OCI-LY1 (cell line): Measurements from ENCODE around the gene PLXNA3.

Source experiments
- H2AFZ ChIP-seq: fragments of 200-600 bp; sonication (generic), shearing (Covaris generic); 2 replicates; pipeline ENCODE4 v1.6.0; 2014; ENCODE audit warnings: antibody characterized with exemption, mild to moderate bottlenecking, low read length
- H3F3A ChIP-seq: fragments of 200-600 bp; sonication (generic), shearing (Covaris generic); 2 replicates; pipeline ENCODE4 v1.6.0; 2014; ENCODE audit warnings: mild to moderate bottlenecking, antibody characterized with exemption, low read length, moderate library complexity; ENCODE audit not compliant: insufficient read depth
- H3K27ac ChIP-seq: fragments of 200-600 bp; sonication (generic); 2 replicates; pipeline ENCODE4 v1.5.1; 2014; ENCODE audit warnings: low read length, mixed run types, mild to moderate bottlenecking, low read depth; ENCODE audit not compliant: poor library complexity, severe bottlenecking
- H3K27me3 ChIP-seq: fragments of 200-600 bp; sonication (generic); 2 replicates; pipeline ENCODE4 v1.6.0; 2014; ENCODE audit warnings: antibody characterized with exemption, mild to moderate bottlenecking, low read length, moderate library complexity; ENCODE audit not compliant: insufficient read depth
- H3K36me3 ChIP-seq: fragments of 200-600 bp; sonication (generic); 2 replicates; pipeline ENCODE4 v1.6.1; 2014; ENCODE audit warnings: mild to moderate bottlenecking, antibody characterized with exemption, low read length, moderate library complexity, mixed read lengths; ENCODE audit not compliant: insufficient read depth
- H3K4me1 ChIP-seq: fragments of 200-600 bp; sonication (generic); 2 replicates; pipeline ENCODE4 v1.5.1; 2014; ENCODE audit warnings: mild to moderate bottlenecking, low read length, moderate library complexity; ENCODE audit not compliant: insufficient read depth, severe bottlenecking
- H3K4me2 ChIP-seq: fragments of 200-600 bp; sonication (generic), shearing (Covaris generic); 2 replicates; pipeline ENCODE4 v1.6.1; 2014; ENCODE audit warnings: low read length
- H3K4me3 ChIP-seq: fragments of 200-600 bp; sonication (generic); 2 replicates; pipeline ENCODE4 v1.5.1; 2014; ENCODE audit warnings: low read length, low read depth, mild to moderate bottlenecking, mixed read lengths; ENCODE audit not compliant: poor library complexity, severe bottlenecking
- H3K79me2 ChIP-seq: fragments of 200-600 bp; shearing (Covaris generic); 2 replicates; pipeline ENCODE4 v1.6.1; 2016; ENCODE audit warnings: mixed run types, low read length, mixed read lengths; ENCODE audit not compliant: insufficient read depth
- H3K9ac ChIP-seq: fragments of 200-600 bp; sonication (generic), shearing (Covaris generic); 2 replicates; pipeline ENCODE4 v1.6.1; 2014; ENCODE audit warnings: mild to moderate bottlenecking, low read length, mixed read lengths
- H3K9me2 ChIP-seq: fragments of 200-600 bp; sonication (generic), shearing (Covaris generic); 2 replicates; pipeline ENCODE4 v1.6.1; 2014; ENCODE audit warnings: low read depth, mild to moderate bottlenecking, low read length, mixed read lengths
- H3K9me3 ChIP-seq: fragments of 200-600 bp; shearing (Covaris generic); 2 replicates; pipeline ENCODE4 v1.6.1; 2014; ENCODE audit warnings: low read length, mixed read lengths
- H4K20me1 ChIP-seq: fragments of 200-600 bp; sonication (generic), shearing (Covaris generic); 2 replicates; pipeline ENCODE4 v1.6.0; 2016; ENCODE audit warnings: mild to moderate bottlenecking, low read length; ENCODE audit not compliant: insufficient read depth
- CTCF ChIP-seq: fragments of 200-600 bp; sonication (generic), shearing (Covaris generic); IDR thresholded peaks from 2 replicates; pipeline ENCODE4 v1.5.1; 2017; ENCODE audit warnings: mild to moderate bottlenecking, antibody characterized with exemption, low read length, moderate library complexity, mixed read lengths
- EZH2 ChIP-seq: fragments of 200-600 bp; sonication (generic), shearing (Covaris generic); IDR thresholded peaks from 2 replicates; pipeline ENCODE4 v1.8.0; 2017; ENCODE audit warnings: borderline replicate concordance, mixed run types, mild to moderate bottlenecking, antibody characterized with exemption, low read length, moderate library complexity, mixed read lengths

The PLXNA3 gene

GRCh38 chrX:154465601-154466000, 7.5 kb downstream of the PLXNA3 start:
- Histone ChIP-seq H3K4me1 (no peaks in the 10 kb centered on the region), H3F3A (no peaks in the 10 kb centered on the region), H3K4me3 (no peak overlapping the region), H4K20me1 (no peaks in the 10 kb centered on the region), H3K4me2 (no peak overlapping the region), H2AFZ (no peak overlapping the region), H3K9me3 (no peaks in the 10 kb centered on the region), H3K9me2 (no peaks in the 10 kb centered on the region), H3K9ac (no peak overlapping the region), H3K79me2 (no peaks in the 10 kb centered on the region), H3K27me3 (no peaks in the 10 kb centered on the region), H3K36me3 (no peaks in the 10 kb centered on the region; the same call in 1 of the 2 replicates), H3K27ac (no peak overlapping the region)
- no peak for TF ChIP-seq EZH2
- TF ChIP-seq CTCF = no peak

GRCh38 chrX:154466036-154466435, 8.0 kb downstream of the PLXNA3 start:
- Histone ChIP-seq H3K4me2 (no peak overlapping the region), H3K9me3 (no peaks in the 10 kb centered on the region), H3K9ac (no peak overlapping the region), H3K27ac (no peak overlapping the region), H3K79me2 (no peaks in the 10 kb centered on the region), H4K20me1 (no peaks in the 10 kb centered on the region), H3K4me3 (no peak overlapping the region), H2AFZ (no peak overlapping the region), H3K27me3 (no peaks in the 10 kb centered on the region), H3K4me1 (no peaks in the 10 kb centered on the region), H3K36me3 (no peaks in the 10 kb centered on the region; the same call in 1 of the 2 replicates), H3F3A (no peaks in the 10 kb centered on the region), H3K9me2 (no peaks in the 10 kb centered on the region)
- TF ChIP-seq EZH2 (no peak), CTCF (no peak)

GRCh38 chrX:154466907-154467306, 8.8 kb downstream of the PLXNA3 start:
- Histone ChIP-seq H3K79me2 (no peaks in the 10 kb centered on the region), H3K9ac (no peak overlapping the region), H3K9me2 (no peaks in the 10 kb centered on the region), H4K20me1 (no peaks in the 10 kb centered on the region), H3K4me1 (no peaks in the 10 kb centered on the region), H3K36me3 (peaks cover 5% of the 10 kb centered on the region; the same call in 1 of the 2 replicates), H3K9me3 (no peaks in the 10 kb centered on the region), H3K27me3 (no peaks in the 10 kb centered on the region), H3K27ac (no peak overlapping the region), H3K4me3 (no peak overlapping the region), H3F3A (no peaks in the 10 kb centered on the region), H2AFZ (no peak overlapping the region), H3K4me2 (no peak overlapping the region)
- no peak for TF ChIP-seq EZH2
- TF ChIP-seq CTCF = no peak
